ENCODE data around the gene WBP2.
A peak's percentile ranks its signal among the peaks of the same experiment; 100 is the strongest.

The WBP2 gene

DNA sequence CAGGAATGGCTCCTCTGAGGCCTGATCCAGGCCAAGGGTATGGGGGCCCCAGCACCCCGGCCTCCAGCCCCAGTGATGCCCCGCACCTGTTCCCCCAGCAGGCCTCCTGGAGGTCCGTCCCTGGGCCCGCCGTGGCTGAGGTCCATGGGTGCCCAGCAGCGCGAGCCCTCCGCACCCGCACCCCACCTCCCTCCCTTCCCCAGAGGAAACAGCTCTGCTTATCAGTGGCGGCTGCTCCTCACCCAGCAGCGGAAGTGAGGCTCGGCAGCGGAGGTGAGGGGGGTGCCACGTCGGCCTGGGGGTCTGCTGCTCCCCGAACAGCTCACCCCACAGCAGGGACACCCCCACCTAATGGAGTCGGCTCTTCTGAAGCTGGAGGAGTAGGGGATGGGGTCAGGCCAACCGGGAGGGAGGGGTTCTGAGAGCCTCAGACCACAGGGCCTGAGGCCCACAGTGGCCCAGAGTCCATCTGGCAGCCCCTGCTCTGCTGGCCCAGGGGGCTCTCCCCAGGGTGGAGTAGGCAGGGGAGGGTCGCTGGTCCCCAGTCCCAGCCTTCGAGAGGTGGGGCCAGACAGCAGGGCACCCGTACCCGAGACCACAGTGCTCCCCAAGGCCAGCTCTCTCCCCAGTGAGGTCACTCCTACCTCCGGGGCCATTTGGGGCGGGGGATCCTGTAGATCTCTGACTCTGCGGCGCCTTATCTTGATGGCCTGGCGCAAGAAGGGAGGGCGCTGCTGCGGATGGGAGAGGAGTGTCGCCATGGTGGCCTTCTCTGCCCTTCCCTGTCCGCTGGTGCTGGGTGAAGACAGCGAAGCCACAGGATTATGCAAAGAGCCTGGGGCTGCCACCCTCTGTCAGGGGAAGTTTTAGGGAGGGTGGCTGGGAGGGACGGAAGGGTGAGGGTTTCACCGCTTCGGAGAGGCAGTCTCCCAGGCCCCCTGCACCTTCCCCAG lies 11.3 kb downstream of the WBP2 start, which contains the start of gene UNC13D:
UNC13D (minus strand) TSS at position 828 of the 953 bp plus-strand sequence; CDS start at position 761, 67 bp downstream.
- DNase-seq: no peak

DNA sequence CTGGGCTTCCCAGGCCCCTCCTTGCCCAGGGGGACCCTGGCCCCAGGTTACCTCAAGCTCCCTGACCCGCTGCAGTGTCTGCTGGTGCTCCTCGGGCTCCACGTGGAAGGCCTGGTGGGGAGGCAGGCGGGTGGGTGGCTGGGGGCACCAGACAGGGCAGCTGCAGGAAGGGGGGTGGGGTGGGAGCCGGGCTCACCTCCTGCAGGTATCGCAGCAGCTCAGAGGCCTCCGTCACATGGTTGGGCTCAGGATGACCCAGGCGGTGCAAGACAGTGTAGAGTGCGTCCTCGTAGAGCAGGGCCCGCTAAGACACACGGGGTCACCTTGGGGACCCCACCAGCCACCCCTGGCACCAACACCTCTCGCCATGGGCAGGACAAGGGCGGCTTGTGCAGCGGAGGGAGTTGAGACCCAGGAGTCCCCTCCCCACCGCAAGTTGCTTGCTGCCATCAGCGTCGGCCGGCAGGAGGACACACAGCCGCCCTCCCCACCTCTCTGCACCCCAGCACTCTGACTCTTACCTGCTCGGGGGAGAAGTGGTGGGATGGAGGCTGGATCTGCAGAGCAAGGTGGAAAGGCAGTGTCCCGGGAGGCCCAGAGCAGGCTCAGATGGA lies 12.1 kb downstream of the WBP2 start:
- no peak for DNase-seq

GRCh38 chr17:75842411-75842810 lies 12.7 kb downstream of the WBP2 start:
- no peak for DNase-seq

- no peak for DNase-seq
These were observed 14.4 kb downstream of the WBP2 start for GRCh38 chr17:75840799-75841164.

DNA sequence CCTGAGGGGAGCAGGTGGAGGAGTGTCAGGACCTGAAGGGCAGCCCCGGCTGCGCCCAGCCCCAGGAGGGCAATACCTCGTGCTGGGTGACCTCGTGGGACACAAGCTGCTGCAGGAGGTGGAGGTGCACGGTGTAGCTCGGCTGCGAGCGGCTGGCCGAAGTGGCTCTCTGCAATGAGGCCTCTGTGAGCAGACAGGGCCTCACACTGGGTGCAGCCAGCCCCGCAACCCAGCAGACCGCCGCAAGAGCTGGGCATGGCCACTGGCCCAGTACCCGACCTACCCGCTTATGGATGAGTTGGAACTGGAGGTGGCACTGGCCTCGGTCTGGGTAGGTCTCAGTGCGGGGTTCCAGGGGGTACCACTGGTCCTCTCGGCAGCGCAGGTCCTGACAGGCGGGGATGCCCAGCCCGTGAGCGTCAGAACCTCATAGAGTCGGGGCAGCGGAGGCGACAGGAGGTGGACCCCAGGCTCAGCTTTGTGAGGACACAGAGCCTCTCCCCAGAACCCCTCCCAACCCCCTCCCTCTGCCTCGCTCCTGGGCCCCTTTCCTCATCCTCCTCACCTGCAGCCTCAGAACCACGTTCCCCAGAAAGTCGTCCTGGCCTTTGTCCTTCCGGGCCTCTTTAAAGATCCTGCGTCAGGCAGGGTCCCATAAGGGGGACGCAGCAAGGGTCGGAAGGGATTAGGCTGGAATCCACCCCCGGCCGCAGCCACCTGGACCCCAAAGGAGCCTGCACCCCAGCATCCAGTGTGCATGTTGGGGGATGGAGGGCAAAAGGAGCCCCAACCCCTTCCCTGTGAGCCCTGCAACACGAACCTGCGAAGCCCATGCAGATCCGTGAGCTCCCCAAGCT lies 15.0 kb downstream of the WBP2 start:
- no peak for DNase-seq

DNA sequence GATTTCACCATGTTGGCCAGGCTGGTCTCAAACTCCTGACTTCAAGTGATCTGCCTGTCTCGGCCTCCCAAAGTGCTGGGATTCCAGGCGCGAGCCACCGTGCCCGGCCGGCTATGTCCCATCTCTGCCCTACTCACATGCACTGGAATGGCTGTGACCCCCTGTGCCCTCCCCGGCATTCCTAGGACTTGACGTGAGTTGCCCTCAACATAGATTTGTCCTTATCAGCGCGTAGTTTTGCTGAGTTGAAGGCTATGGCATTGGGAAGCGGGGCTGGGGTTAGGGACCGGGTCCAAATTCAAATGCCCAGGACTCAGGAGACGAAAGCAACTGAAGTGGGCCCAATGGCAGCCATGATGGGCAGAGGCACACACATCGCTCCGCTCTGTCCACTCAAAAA lies 16.7 kb downstream of the WBP2 start:
- DNase-seq: no peak

- no peak for DNase-seq
These were observed 17.2 kb downstream of the WBP2 start for GRCh38 chr17:75837899-75838298.

DNA sequence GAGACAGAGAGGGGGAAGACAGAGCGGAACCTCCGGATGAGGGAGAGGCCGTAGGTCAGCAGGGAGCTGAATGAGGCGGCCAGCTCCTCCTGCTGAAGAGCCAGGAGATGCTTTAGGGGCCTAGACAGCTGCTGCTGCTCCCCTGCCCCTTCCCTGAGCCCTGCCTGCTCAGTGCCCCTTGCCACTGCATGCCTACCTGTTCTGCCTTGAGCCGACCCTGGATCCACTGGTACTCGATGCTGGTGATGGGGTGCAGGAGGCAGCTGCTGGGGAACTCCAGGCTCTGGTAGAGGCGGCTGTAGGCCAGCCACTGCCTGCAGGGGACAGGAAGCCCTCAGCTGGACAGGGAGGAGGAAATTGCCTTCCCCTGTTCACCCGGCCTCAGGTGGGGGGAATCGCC lies 18.5 kb downstream of the WBP2 start:
- DNase-seq: no peak

- no peak for DNase-seq
These were observed 19.5 kb downstream of the WBP2 start for GRCh38 chr17:75835654-75835987.

GRCh38 chr17:75834928-75835653 lies 20.0 kb downstream of the WBP2 start:
- DNase-seq: peak; percentile 64

DNA sequence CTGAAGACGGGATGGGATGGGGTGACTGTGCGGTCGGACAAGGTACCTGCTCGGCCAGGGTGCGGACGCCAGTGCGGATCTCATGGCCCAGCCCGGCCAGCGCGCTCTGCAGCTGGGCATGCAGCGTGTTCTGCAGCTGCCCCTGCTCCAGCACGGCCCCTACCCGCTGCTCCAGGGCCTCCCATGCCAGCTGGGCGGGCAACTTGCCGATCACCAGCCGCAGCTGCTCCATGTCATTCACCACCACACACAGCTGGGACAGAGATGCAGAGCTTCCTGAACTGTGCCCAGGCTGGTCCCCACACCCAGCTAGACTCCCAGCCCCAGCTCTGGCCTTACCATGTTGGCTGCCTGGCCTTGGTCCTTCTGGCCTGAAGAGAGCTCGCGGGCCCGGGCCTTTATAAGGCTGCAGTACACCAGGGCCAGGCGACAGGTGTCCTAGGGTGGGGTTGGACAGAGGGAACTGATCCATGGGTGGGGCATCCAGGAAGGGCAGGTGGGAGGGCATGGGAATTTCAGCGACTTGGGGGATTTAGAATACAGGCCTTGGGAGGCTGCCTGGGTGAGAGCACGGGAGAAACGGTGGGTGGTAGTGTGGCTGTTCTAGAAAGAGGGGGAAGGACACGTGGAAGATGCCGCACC lies 20.7 kb downstream of the WBP2 start:
- DNase-seq: no peak

GRCh38 chr17:75832652-75833400 lies 22.3 kb downstream of the WBP2 start:
- no peak for DNase-seq

DNA sequence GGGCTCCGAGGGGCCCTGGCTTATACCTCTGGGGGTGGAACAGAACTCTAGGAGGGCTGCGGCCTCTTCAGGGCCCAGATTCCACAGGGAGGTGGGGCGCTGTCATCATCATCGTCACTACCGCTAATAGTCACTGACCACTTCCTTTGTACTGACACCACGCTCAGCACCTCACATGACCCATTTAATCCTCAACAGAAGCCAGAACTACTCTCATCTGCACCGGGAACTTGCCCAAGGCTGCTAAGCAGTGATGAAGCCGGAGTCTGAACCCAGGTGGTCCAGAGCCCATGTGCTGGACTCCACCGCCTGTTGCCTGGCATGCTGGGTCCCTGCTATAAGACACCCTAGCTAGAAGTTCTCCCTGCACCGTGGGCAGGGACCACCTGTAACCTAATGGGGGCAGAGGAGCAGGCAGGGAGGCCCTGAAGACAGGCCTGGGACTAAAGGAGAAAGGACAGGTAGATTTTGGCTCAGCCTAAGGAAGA lies 22.9 kb downstream of the WBP2 start:
- no peak for DNase-seq

- no peak for DNase-seq
These were observed 24.0 kb downstream of the WBP2 start for GRCh38 chr17:75831032-75831571.

DNA sequence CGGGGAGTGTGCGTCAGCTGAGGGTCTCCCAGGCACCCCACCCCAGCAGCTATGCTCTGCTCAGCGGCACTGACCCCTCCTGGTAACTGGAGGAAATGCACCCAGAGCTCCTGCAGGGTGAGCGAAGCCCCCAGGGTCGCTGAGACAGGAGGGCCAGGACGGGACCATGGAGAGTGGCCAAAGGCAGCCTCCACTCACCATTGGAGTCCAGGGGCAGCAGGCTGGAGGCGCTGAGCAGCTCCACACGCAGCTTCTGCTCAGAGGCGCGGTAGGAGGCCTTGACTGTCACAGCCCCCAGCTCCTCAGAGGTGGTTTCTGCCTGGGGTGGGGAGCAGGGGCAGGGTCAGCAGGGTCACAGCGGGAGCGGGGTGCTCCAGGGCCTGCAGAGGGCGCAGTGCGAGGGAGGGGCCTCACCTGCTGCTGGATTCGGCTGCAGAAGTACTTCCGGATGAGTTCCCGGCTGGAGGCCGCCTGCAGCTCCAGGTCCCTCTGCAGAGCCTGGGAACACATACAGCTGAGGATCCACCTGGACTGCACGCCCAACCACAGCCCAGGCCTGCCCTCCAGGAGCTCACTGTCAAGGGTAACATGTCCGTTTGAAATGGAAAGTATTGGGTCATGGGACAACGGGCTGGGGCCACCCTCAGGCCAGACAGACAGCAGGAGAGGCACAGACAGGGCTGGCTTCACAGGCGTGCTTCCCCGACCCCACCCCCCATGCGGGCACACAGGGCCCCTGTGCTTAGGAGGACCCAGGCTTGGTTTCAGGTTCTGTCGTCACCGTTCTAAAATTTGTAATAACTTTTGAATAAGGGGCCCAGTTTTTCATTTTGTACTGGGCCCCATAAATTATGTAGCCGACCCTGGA lies 24.7 kb downstream of the WBP2 start:
- no peak for DNase-seq

- no peak for DNase-seq
These were observed 25.4 kb downstream of the WBP2 start for GRCh38 chr17:75829747-75830146.

DNA sequence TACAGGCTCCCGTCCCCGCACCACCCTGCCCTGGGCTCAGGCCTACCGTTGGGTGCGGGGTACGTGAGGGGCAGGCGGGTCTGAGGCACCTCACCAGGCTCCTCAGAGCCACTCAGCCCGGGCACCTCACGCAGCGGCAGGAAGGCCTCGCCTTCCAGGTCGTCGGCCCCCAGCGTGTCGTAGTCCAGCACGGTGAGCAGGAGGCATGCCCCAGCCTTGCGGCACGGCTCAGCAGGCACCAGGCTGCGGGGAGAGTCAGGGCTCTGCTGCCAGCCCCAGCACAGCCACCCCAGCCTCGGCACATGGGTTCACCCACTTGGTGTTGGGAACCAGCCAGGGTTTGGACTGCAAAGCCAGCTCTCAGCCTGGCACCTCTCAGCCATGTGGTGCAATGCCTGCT lies 26.4 kb downstream of the WBP2 start:
- no peak for DNase-seq

GRCh38 chr17:75828076-75828400 lies 27.1 kb downstream of the WBP2 start:
- DNase-seq: no peak

DNA sequence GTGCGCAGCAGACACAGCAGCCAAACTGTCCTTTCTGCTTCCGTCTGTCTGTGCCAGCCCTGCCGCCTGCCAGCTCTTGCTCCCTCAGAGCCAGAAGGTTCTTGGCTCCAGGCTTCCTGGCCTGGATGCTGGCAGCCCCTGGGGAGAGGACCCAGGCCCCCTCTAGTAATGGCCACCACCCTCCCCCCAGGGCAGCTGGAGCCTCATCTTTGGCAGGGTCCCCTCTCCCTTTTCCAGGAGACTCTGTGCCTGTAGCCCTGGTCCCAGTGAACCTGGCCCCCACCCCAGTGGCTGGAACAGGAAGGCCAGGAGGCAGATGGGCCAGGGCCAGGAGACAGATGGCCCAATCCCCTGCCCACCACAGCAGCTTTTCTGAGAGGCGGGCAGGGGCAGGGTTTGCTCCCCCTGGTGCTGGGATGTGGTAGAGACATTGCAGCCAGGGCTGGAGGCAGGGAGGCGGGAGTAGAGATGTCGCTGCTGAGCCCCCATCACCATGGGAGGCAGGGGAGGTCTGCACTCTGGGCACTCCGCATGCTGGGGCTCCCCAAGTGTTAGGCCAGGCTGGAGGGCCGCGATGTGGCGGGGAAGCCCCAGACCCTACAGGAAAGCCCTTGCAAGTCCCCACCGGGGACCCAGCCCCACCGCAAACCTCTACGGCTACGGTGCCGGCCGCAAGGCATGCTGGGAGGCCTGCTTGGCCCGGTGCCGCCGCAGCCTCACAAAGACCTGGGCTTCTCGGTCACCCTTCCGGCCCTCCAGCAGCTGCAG lies 27.6 kb downstream of the WBP2 start:
- peak; percentile 72 for DNase-seq

All from NCI-H1092 (cell line).